Sigmoid colon (tissue), 7 donors: ENCODE measurements around the gene CDA. TPM values are rescaled to one million over a fixed set of nuclear protein-coding genes. Genes with fewer than 3 reads are reported as not detected.

Experiments used
- DNase-seq: peaks from one replicate; pipeline ENCODE4 v3.0.0-alpha.2; 2019
- H3K27ac ChIP-seq, 4 donors: fragments of 200-600 bp; sonication (generic); one replicate each; pipeline ENCODE4 v1.5.1; 2016 to 2019; ENCODE audit warnings: mild to moderate bottlenecking in 1 of 4
- H3K27me3 ChIP-seq, 3 donors: fragments of 200-600 bp; sonication (generic); one replicate each; pipeline ENCODE4 v1.5.1; 2019; ENCODE audit warnings: mild to moderate bottlenecking in 1 of 3
- H3K36me3 ChIP-seq, 4 donors: fragments of 200-600 bp; sonication (generic); one replicate each; pipeline ENCODE4 v1.5.1; 2016 to 2019
- H3K4me1 ChIP-seq, 4 donors: fragments of 200-600 bp; sonication (generic); one replicate each; pipeline ENCODE4 v1.5.1; 2017 to 2019
- H3K4me3 ChIP-seq, 4 donors: fragments of 200-600 bp; sonication (generic); one replicate each; pipeline ENCODE4 v1.5.1; 2017 to 2019; ENCODE audit warnings: mild to moderate bottlenecking in 2 of 4, moderate library complexity in 1 of 4
- H3K9me3 ChIP-seq, 4 donors: fragments of 200-600 bp in 3 of 4; sonication (generic) in 3 of 4; one replicate each; pipeline versions ENCODE4 v1.5.1 to v1.6.1; 2013 to 2019
- CTCF ChIP-seq, 4 experiments: fragments of 450-650 bp in 3 of 4; fragments of 200-600 bp in 1 of 4; IDR thresholded peaks; one replicate each; pipeline ENCODE4 v1.5.1; 2016 to 2019; ENCODE audit warnings: antibody characterized with exemption in 4 of 4, mild to moderate bottlenecking in 3 of 4, moderate library complexity in 2 of 4
- EP300 ChIP-seq, 4 donors: sonication (generic); formaldehyde crosslinking; IDR thresholded peaks; one replicate each; pipeline ENCODE4 v1.6.1; 2017; ENCODE audit warnings: antibody characterized with exemption in 4 of 4
- POLR2A ChIP-seq, 2 donors: fragments of 450-650 bp; IDR thresholded peaks; one replicate each; pipeline ENCODE4 v1.6.1; 2016; ENCODE audit warnings: antibody characterized with exemption in 2 of 2, mild to moderate bottlenecking in 2 of 2, moderate library complexity in 2 of 2
- POLR2AphosphoS5 ChIP-seq, 4 donors: sonication (generic); formaldehyde crosslinking; IDR thresholded peaks; one replicate each; pipeline ENCODE4 v1.6.1; 2017; ENCODE audit warnings: antibody characterized with exemption in 4 of 4
- WGBS, 2 donors: extraction: QIAGEN DNeasy Blood & Tissue Kit; methylation state at CpG; one replicate each; pipeline ENCODE4 v1.1.7; 2013; 5-methylcytosine and 5-hydroxymethylcytosine counted together
- intact Hi-C: fragments of 100-400 bp; cut with DNase I; formaldehyde crosslinking; loops from one replicate; pipeline ENCODE4 v1.15.1; 2023
- polyA plus RNA-seq, 3 donors: library from polyadenylated mRNA; stranded (reverse); fragments of 200-250 nt; gene quantifications; one replicate each; pipeline ENCODE4 v1.2.3, GENCODE V29; 2013
- total RNA-seq, 4 donors: library from RNA; depleted of rRNA; stranded (reverse); fragments of >200 nt; gene quantifications; one replicate each; pipeline ENCODE4 v1.1.0, GENCODE V29; 2016
- donor health status: healthy with polysubstance abuse.
- donor health status: Bipolar disorder and iron deficiency.
- donor health status: healthy.

Gene CDA
- total and polyA plus RNA-seq, 7 donors = 1.3 to 272 (median 4.3) TPM

- Histone ChIP-seq H3K9me3 (no peaks in the 10 kb centered on the region), H3K27ac (no peak overlapping the region), H3K4me3 (no peak overlapping the region), H3K36me3 (peaks cover 54 to 96% (median 76%) of the 10 kb centered on the region in 4 donors), H3K27me3 (no peaks in the 10 kb centered on the region), H3K4me1 (no peaks in the 10 kb centered on the region)
- 95% methylated on average over 15 of the region's 15 CpGs for WGBS, 2 donors
- intact Hi-C loops = no loop called here
- DNase-seq = no peak
- TF ChIP-seq EP300 (IDR thresholded peaks at IDR 0.05) (no peak), POLR2A (IDR thresholded peaks at IDR 0.05) (no peak), POLR2AphosphoS5 (IDR thresholded peaks at IDR 0.05) (no peak), CTCF (IDR thresholded peaks at IDR 0.05) (no peak)
Measured at GRCh38 chr1:20648946-20649345, 60.0 kb downstream of the CDA start.

GRCh38 chr1:20652300-20652699 is 63.4 kb downstream of the CDA start:
- Histone ChIP-seq H3K4me1 (no peaks in the 10 kb centered on the region), H3K27ac (no peak overlapping the region), H3K4me3 (no peak overlapping the region), H3K9me3 (no peaks in the 10 kb centered on the region), H3K27me3 (no peaks in the 10 kb centered on the region), H3K36me3 (peaks cover 56 to 97% (median 78%) of the 10 kb centered on the region in 4 donors)
- DNase-seq = no peak
- TF ChIP-seq CTCF (IDR thresholded peaks at IDR 0.05) = no peak
- no peak for TF ChIP-seq EP300 (IDR thresholded peaks at IDR 0.05)
- no peak for TF ChIP-seq POLR2AphosphoS5 (IDR thresholded peaks at IDR 0.05)
- no peak for TF ChIP-seq POLR2A (IDR thresholded peaks at IDR 0.05)
- WGBS, 2 donors = 96% methylated on average over 15 of the region's 15 CpGs
- intact Hi-C loops = no loop called here

GRCh38 chr1:20654104-20654690 is 65.3 kb downstream of the CDA start:
- Histone ChIP-seq H3K4me1 (peaks cover 0 to 3% (median under 1%) of the 10 kb centered on the region in 4 donors), H3K9me3 (no peaks in the 10 kb centered on the region), H3K27ac (peak overlapping the region in 2 of 4 donors; percentile 35 to 44), H3K27me3 (no peaks in the 10 kb centered on the region), H3K4me3 (no peak overlapping the region), H3K36me3 (peaks cover 43 to 91% (median 64%) of the 10 kb centered on the region in 4 donors)
- 76 to 86% methylated on average over 20 of the region's 20 CpGs for WGBS, 2 donors
- DNase-seq = peak; percentile 74
- intact Hi-C loops = no loop called here
- no peak for TF ChIP-seq POLR2A (IDR thresholded peaks at IDR 0.05)
- TF ChIP-seq EP300 (IDR thresholded peaks at IDR 0.05) = no peak
- TF ChIP-seq CTCF (IDR thresholded peaks at IDR 0.05) = no peak
- no peak for TF ChIP-seq POLR2AphosphoS5 (IDR thresholded peaks at IDR 0.05)

- intact Hi-C loops = no loop called here
- H3K36me3 ChIP-seq = peaks cover 28 to 65% (median 44%) of the 10 kb centered on the region in 4 donors
Measured at GRCh38 chr1:20657024-20657423, 68.1 kb downstream of the CDA start.

More at GRCh38 chr1:20657024-20657423, 68.1 kb downstream of the CDA start:
- WGBS, 2 donors = 89 to 92% methylated on average over 12 of the region's 12 CpGs
- H3K27me3 ChIP-seq = no peaks in the 10 kb centered on the region
- no peak for DNase-seq
- TF ChIP-seq EP300 (IDR thresholded peaks at IDR 0.05) (no peak), POLR2A (IDR thresholded peaks at IDR 0.05) (no peak), CTCF (IDR thresholded peaks at IDR 0.05) (no peak), POLR2AphosphoS5 (IDR thresholded peaks at IDR 0.05) (no peak)
- no peak overlapping the region for H3K4me3 ChIP-seq
- H3K9me3 ChIP-seq = no peaks in the 10 kb centered on the region
- no peak overlapping the region for H3K27ac ChIP-seq
- peaks cover 0 to 20% (median 19%) of the 10 kb centered on the region in 4 donors for H3K4me1 ChIP-seq
